PC-3 (cell line): ENCODE measurements around the gene NAA10. TPM values are rescaled to one million over a fixed set of nuclear protein-coding genes. Genes with fewer than 3 reads are reported as not detected.

Source experiments
- ATAC-seq: fragments of 200-7000 bp; cut with Tn5 transposase; 2 replicates; pipeline ENCODE4 v1.9.1; 2020; ENCODE audit warnings: mild to moderate bottlenecking, moderate library complexity
- BruUV-seq: library from RNA; stranded (reverse); fragments of 400-500 nt; replicated peaks from 2 replicates; lab custom pipeline; 2021; lab: Mats Ljungman, UMichigan
- CTCF ChIA-PET: fragments of 300-600 bp; sonication (Branson Sonifier 250); formaldehyde crosslinking; loops from one replicate; lab custom pipeline; 2022; ENCODE audit warnings: antibody characterized with exemption; lab: Charles Lee
- POLR2A ChIA-PET: fragments of 300-600 bp; sonication (Branson Sonifier 250); formaldehyde crosslinking; loops from one replicate; lab custom pipeline; 2022; ENCODE audit warnings: antibody characterized with exemption; ENCODE audit not compliant: unreplicated experiment; lab: Charles Lee
- DNase-seq: peaks from one replicate; pipeline ENCODE4 v3.0.0-alpha.2; 2015
- H2AFZ ChIP-seq: fragments of 300-600 bp; sonication (generic); 2 replicates; pipeline ENCODE4 v1.6.0; 2016; ENCODE audit warnings: antibody characterized with exemption, low read length
- H3F3A ChIP-seq: fragments of 300-600 bp; sonication (generic); one replicate; pipeline ENCODE4 v1.6.0; 2017; ENCODE audit warnings: antibody characterized with exemption, low read length, control low read depth, mild to moderate bottlenecking; ENCODE audit not compliant: unreplicated experiment
- H3K27ac ChIP-seq: fragments of 300-600 bp; sonication (generic); 2 replicates; pipeline ENCODE4 v1.5.1; 2016; ENCODE audit warnings: mild to moderate bottlenecking, low read length
- H3K27me3 ChIP-seq: fragments of 300-600 bp; sonication (generic); 2 replicates; pipeline ENCODE4 v1.6.1; 2016; ENCODE audit warnings: low read length, mixed read lengths
- H3K36me3 ChIP-seq: fragments of 300-600 bp; sonication (generic); 2 replicates; pipeline ENCODE4 v1.6.1; 2016; ENCODE audit warnings: low read depth, mixed run types, low read length, mixed read lengths
- H3K4me1 ChIP-seq: fragments of 300-600 bp; sonication (generic); 2 replicates; pipeline ENCODE4 v1.5.1; 2016; ENCODE audit warnings: low read length; ENCODE audit not compliant: insufficient read depth
- H3K4me2 ChIP-seq: fragments of 300-600 bp; sonication (generic); 2 replicates; pipeline ENCODE4 v1.6.0; 2016; ENCODE audit warnings: low read length
- H3K4me3 ChIP-seq: fragments of 300-600 bp; sonication (generic); 2 replicates; pipeline ENCODE4 v1.5.1; 2016; ENCODE audit warnings: mild to moderate bottlenecking, low read length, mixed read lengths
- H3K79me2 ChIP-seq: fragments of 300-600 bp; sonication (generic); 2 replicates; pipeline ENCODE4 v1.6.1; 2017; ENCODE audit warnings: low read length, mixed read lengths
- H3K9ac ChIP-seq: fragments of 300-600 bp; sonication (generic); 2 replicates; pipeline ENCODE4 v1.6.0; 2016; ENCODE audit warnings: mild to moderate bottlenecking, low read length
- H3K9me2 ChIP-seq: fragments of 300-600 bp; sonication (generic); replicated peaks from 2 replicates; pipeline ENCODE4 v1.6.1; 2016; ENCODE audit warnings: mixed run types, low read length, mixed read lengths
- H3K9me3 ChIP-seq: fragments of 300-600 bp; sonication (generic); 2 replicates; pipeline ENCODE4 v1.6.1; 2016; ENCODE audit warnings: low read length, mixed read lengths
- H4K20me1 ChIP-seq: fragments of 300-600 bp; sonication (generic); 2 replicates; pipeline ENCODE4 v1.6.1; 2016; ENCODE audit warnings: low read length, mixed read lengths
- EZH2 ChIP-seq: fragments of 300-600 bp; sonication (generic); IDR thresholded peaks from one replicate; pipeline ENCODE4 v1.6.1; 2017; ENCODE audit warnings: antibody characterized with exemption, mild to moderate bottlenecking, low read length; ENCODE audit not compliant: unreplicated experiment
- EZH2phosphoT487 ChIP-seq: fragments of 300-600 bp; sonication (generic); IDR thresholded peaks from 2 replicates; pipeline ENCODE4 v1.6.1; 2018; ENCODE audit warnings: mild to moderate bottlenecking, antibody characterized with exemption, low read length, borderline replicate concordance
- intact Hi-C: fragments of 100-400 bp; cut with micrococcal nuclease; formaldehyde crosslinking; loops from 2 replicates; pipeline ENCODE4 v1.9.0; 2023
- total RNA-seq: library from RNA; depleted of rRNA; stranded (reverse); fragments of >200 nt; gene quantifications from 2 replicates; pipeline ENCODE4 v1.2.3, GENCODE V29; 2014
- TF ChIP-seq, protein P1 (sequence below): fragments of 300-600 bp; sonication (generic); conservative IDR thresholded peaks from 2 replicates; pipeline ENCODE4 v1.5.1; 2017; ENCODE audit warnings: antibody characterized with exemption, low read depth, mild to moderate bottlenecking, low read length

NAA10 gene
- total RNA-seq, 1 experiment from 2014 or later, result 172 TPM

DNA sequence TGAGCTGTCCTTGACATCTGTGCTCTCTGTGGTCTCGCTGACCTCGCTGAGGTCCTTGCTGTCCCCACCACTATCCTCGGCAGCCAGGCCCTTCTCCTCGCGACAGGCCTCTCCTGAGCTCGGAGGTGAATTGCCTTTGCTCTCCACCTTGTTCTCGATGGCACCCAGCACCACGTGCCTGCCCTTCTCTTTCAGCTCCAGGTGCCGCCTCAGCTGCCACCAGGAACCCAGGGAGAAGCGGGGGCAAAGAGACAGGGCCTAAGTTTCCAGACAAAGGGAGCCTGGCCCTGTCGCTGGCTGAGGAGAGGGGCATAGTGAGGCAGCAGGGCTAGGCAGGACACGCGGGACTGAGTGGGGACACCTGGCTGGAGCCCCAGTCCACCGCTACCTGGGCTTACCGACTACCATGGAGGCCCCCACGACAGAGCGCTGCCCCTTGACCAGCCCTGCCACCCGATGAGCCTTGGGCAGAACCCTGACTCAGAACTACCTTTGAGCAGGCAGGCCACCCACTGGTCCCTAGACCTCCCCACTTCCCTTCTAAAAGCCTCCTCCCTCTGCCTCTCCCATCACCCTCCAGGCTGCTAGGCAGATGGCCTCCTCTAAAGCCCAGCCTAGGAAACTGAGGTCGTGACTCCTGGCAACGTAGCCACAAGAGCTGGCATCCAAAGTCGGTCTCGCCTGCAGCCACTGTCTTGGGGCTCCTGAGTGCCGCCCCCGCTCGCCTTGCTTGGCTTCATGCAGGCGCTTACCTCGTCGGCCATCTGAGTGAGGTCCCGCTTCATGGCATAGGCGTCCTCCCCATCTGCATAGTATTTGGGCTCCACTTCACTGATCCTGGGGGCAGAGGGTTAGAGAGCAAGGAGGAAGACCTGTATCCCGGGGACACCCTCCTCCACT is 4.6 kb downstream of the NAA10 start:
- no peaks in the 10 kb centered on the region for H3F3A ChIP-seq
- H3K27me3 ChIP-seq, result no peaks in the 10 kb centered on the region
- H2AFZ ChIP-seq, result no peak overlapping the region
- peaks cover 32% of the 10 kb centered on the region for H3K79me2 ChIP-seq
- TF ChIP-seq EZH2 (no peak), EZH2phosphoT487 (no peak)
- TF ChIP-seq, protein P1, sequence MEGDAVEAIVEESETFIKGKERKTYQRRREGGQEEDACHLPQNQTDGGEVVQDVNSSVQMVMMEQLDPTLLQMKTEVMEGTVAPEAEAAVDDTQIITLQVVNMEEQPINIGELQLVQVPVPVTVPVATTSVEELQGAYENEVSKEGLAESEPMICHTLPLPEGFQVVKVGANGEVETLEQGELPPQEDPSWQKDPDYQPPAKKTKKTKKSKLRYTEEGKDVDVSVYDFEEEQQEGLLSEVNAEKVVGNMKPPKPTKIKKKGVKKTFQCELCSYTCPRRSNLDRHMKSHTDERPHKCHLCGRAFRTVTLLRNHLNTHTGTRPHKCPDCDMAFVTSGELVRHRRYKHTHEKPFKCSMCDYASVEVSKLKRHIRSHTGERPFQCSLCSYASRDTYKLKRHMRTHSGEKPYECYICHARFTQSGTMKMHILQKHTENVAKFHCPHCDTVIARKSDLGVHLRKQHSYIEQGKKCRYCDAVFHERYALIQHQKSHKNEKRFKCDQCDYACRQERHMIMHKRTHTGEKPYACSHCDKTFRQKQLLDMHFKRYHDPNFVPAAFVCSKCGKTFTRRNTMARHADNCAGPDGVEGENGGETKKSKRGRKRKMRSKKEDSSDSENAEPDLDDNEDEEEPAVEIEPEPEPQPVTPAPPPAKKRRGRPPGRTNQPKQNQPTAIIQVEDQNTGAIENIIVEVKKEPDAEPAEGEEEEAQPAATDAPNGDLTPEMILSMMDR, result no peak
- no peak for ATAC-seq
- no TSS peak for BruUV-seq
- CTCF ChIA-PET, result no interaction called here
- H3K9me3 ChIP-seq, result no peaks in the 10 kb centered on the region
- no peak overlapping the region for H3K4me2 ChIP-seq
- POLR2A ChIA-PET, result no interaction called here
- DNase-seq, result no peak
- H3K4me1 ChIP-seq, result peaks cover 26% of the 10 kb centered on the region
- H3K4me3 ChIP-seq, result no peak overlapping the region
- H3K36me3 ChIP-seq, result peaks cover 11% of the 10 kb centered on the region
- H3K9me2 ChIP-seq, result no peaks in the 10 kb centered on the region
- H3K27ac ChIP-seq, result no peak overlapping the region
- no peaks in the 10 kb centered on the region for H4K20me1 ChIP-seq
- H3K9ac ChIP-seq, result no peak overlapping the region
- intact Hi-C loops, result no loop called here

- Histone ChIP-seq H3K36me3 (peaks cover 11% of the 10 kb centered on the region), H3K4me1 (peaks cover 26% of the 10 kb centered on the region), H3K9me2 (no peaks in the 10 kb centered on the region), H3K9ac (no peak overlapping the region), H3K27me3 (no peaks in the 10 kb centered on the region), H4K20me1 (no peaks in the 10 kb centered on the region), H3F3A (no peaks in the 10 kb centered on the region), H3K4me3 (no peak overlapping the region), H3K27ac (no peak overlapping the region), H3K4me2 (no peak overlapping the region), H3K79me2 (peaks cover 31% of the 10 kb centered on the region), H2AFZ (no peak overlapping the region), H3K9me3 (no peaks in the 10 kb centered on the region)
- intact Hi-C loops, result loop anchor here (2.0 to 5.0 kb wide), 3 partner anchors 17 to 167 kb away; partner anchors contain the start of genes HCFC1 and PLXNB3
- DNase-seq (no peak), ATAC-seq (no peak)
- CTCF ChIA-PET, result no interaction called here
- no TSS peak for BruUV-seq
- POLR2A ChIA-PET, result no interaction called here
- TF ChIP-seq, protein P1, result no peak
- TF ChIP-seq EZH2, result no peak
- TF ChIP-seq EZH2phosphoT487, result no peak
Measured at GRCh38 chrX:153929576-153929975, 5.3 kb downstream of the NAA10 start.
